Measurements from ENCODE around the gene RBP4.

DNA sequence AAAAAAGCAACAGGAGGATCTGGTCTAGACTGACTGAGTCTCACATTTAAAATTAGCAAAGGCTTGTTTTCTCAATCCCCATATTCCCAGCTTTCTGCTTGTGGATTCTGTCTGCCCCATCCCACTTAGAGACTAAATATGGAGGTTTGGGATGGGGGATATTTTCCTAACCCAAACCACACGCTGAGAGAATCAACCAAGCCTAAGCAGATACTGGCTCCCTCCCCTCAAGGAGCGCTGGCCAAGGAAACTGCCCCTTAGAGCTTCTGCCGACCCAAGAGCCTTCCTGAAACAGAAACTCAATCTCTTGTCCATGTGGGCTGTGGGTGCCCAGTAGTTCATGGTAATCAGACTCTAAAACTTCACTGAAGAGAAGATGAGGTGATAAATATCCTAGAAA, 30.7 kb downstream of the RBP4 start:
- no peak for TF ChIP-seq POLR2A (IDR thresholded peaks at IDR 0.05; ENCODE audit: low read depth, low read length)
- TF ChIP-seq POLR2AphosphoS5 (IDR thresholded peaks at IDR 0.05; ENCODE audit: low read depth, low read length), result no peak
- no peak for TF ChIP-seq TAF1 (IDR thresholded peaks at IDR 0.05; ENCODE audit: borderline replicate concordance, low read depth, low read length)

Data from GM12892 (cell line).